ENCODE measurements around the gene MYO18A. TPM values are rescaled to one million over a fixed set of nuclear protein-coding genes. Genes with fewer than 3 reads are reported as not detected.

MYO18A gene
- total and polyA plus RNA-seq, 10 of the 15 experiments (the other 5 are each of a cell fraction or from before 2014, with no cell fraction given) = 2.9 to 66.0 (median 24.5) TPM

DNA sequence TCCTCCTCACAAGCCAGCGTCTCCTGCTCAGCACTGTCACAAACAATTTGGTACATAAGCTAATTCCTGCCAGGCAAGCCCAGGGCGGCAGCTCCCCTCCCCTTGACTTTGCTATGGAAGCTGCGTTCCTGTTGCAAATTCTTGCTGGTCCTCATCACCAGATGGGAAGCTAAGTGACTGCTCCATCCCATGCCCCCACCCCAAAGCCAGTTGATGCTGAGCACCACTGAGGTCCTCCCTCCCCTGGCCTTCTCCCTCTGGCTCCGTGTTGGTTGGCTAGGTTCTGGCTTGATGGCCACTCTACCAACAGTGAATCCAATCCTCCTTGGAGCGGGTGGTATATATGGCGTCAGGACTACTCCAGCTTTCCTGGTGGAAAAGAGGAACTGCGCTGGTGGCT, 102.9 kb downstream of the MYO18A start:
- Histone ChIP-seq H3K27ac (ENCODE audit: control insufficient read depth, insufficient read depth) (no peak overlapping the region), H3K9ac (ENCODE audit: control insufficient read depth, insufficient read depth, low read length) (no peak overlapping the region), H3K27me3 (replicated peaks in 1 of 2; ENCODE audit: control insufficient read depth in 2 of 2, insufficient read depth in 2 of 2, low read length in 1 of 2) (no peaks in the 10 kb centered on the region), H3K79me2 (ENCODE audit: control insufficient read depth, insufficient read depth, low read length) (no peaks in the 10 kb centered on the region), H3K4me1 (ENCODE audit: control insufficient read depth, insufficient read depth, low read length) (no peaks in the 10 kb centered on the region), H3K4me3 (no peak overlapping the region), H4K20me1 (ENCODE audit: control insufficient read depth, insufficient read depth) (no peaks in the 10 kb centered on the region), H3K4me2 (ENCODE audit: control insufficient read depth, insufficient read depth) (no peak overlapping the region), H3K36me3 (ENCODE audit: control insufficient read depth in 2 of 2, insufficient read depth in 2 of 2, low read length in 1 of 2) (peaks cover 3 to 5% of the 10 kb centered on the region in 2 experiments; a peak in 3 of 4 replicates), H2AFZ (ENCODE audit: control insufficient read depth, low read depth, low read length) (no peak overlapping the region), H3K9me3 (replicated peaks; ENCODE audit: control insufficient read depth, insufficient read depth, low read length) (no peaks in the 10 kb centered on the region)
- ATAC-seq = no peak
- no peak for DNase-seq (ENCODE audit: low read depth, low spot score)
- in situ Hi-C loops (cut with MboI) = no loop called here
- CTCF ChIA-PET = interaction anchor here (2.1 kb wide), 1 partner anchor 112 kb away, joined by 8 read pairs; no protein-coding TSS in a partner anchor
- FAIRE-seq = no peak
- SMC1A ChIA-PET (ENCODE audit: uncharacterized antibody, unreplicated experiment) = interaction anchor here (1.0 to 1.1 kb wide), 2 partner anchors 40 to 112 kb away, joined by 4 read pairs; no protein-coding TSS in a partner anchor
- RAD21 ChIA-PET (ENCODE audit: unreplicated experiment) = no interaction called here
- WGBS (ENCODE audit: insufficient coverage, insufficient replicate concordance, low lambda C conversion rate, missing lambda C conversion rate) = 99% methylated on average over 7 of the region's 7 CpGs
- intact Hi-C loops (cut with micrococcal nuclease; ENCODE audit: unreplicated experiment) = no loop called here
- POLR2A ChIA-PET = no interaction called here
- no TSS peak for BruUV-seq (replicated peaks)
- TF ChIP-seq, protein P1, sequence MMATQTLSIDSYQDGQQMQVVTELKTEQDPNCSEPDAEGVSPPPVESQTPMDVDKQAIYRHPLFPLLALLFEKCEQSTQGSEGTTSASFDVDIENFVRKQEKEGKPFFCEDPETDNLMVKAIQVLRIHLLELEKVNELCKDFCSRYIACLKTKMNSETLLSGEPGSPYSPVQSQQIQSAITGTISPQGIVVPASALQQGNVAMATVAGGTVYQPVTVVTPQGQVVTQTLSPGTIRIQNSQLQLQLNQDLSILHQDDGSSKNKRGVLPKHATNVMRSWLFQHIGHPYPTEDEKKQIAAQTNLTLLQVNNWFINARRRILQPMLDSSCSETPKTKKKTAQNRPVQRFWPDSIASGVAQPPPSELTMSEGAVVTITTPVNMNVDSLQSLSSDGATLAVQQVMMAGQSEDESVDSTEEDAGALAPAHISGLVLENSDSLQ (IDR thresholded peaks at IDR 0.05) = no peak
- no peak for TF ChIP-seq ZNF274 (IDR thresholded peaks at IDR 0.05; ENCODE audit: insufficient read depth, insufficient read length)
- no peak for TF ChIP-seq ZNF207 (IDR thresholded peaks at IDR 0.05; ENCODE audit: borderline replicate concordance)

DNA sequence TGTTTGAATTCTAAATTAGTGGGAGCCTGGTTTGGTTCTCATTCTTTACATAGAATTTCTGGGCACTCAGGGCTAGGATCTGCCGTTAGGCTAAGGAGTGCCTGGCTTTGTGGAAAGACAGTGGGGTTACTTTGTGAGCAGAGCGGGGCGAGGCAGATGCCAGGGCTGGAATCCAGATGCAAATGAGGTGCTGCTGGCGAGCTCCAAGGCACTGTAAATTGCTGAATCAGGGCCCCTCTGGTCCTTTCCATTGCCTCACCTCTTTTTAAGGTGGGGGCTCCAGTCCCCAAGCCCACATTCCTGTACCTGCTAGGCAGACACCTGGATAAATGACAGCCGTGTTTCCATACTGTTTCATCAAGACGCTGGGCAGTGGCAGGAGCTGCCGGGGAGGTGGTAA, 103.5 kb downstream of the MYO18A start:
- Histone ChIP-seq H3K36me3 (ENCODE audit: control insufficient read depth in 2 of 2, insufficient read depth in 2 of 2, low read length in 1 of 2) (peaks cover 3 to 5% of the 10 kb centered on the region in 2 experiments; a peak in 3 of 4 replicates), H2AFZ (ENCODE audit: control insufficient read depth, low read depth, low read length) (no peak overlapping the region), H3K4me3 (no peak overlapping the region), H3K9ac (ENCODE audit: control insufficient read depth, insufficient read depth, low read length) (no peak overlapping the region), H3K27me3 (replicated peaks in 1 of 2; ENCODE audit: control insufficient read depth in 2 of 2, insufficient read depth in 2 of 2, low read length in 1 of 2) (no peaks in the 10 kb centered on the region), H3K4me1 (ENCODE audit: control insufficient read depth, insufficient read depth, low read length) (no peaks in the 10 kb centered on the region), H3K9me3 (replicated peaks; ENCODE audit: control insufficient read depth, insufficient read depth, low read length) (no peaks in the 10 kb centered on the region), H3K79me2 (ENCODE audit: control insufficient read depth, insufficient read depth, low read length) (no peaks in the 10 kb centered on the region), H4K20me1 (ENCODE audit: control insufficient read depth, insufficient read depth) (no peaks in the 10 kb centered on the region), H3K4me2 (ENCODE audit: control insufficient read depth, insufficient read depth) (no peak overlapping the region), H3K27ac (ENCODE audit: control insufficient read depth, insufficient read depth) (no peak overlapping the region)
- intact Hi-C loops (cut with micrococcal nuclease; ENCODE audit: unreplicated experiment) = no loop called here
- no peak for TF ChIP-seq CHD1 (IDR thresholded peaks at IDR 0.05; ENCODE audit: low read depth, low read length)
- no peak for TF ChIP-seq FOS (IDR thresholded peaks at IDR 0.05; ENCODE audit: borderline replicate concordance, extremely low read depth, insufficient read length)
- no peak for TF ChIP-seq JUND (IDR thresholded peaks at IDR 0.05; ENCODE audit: low read depth, low read length)
- TF ChIP-seq NFYA (IDR thresholded peaks at IDR 0.05; ENCODE audit: borderline replicate concordance, low read depth, low read length) = no peak
- TF ChIP-seq LARP7 (IDR thresholded peaks at IDR 0.05) = no peak
- TF ChIP-seq EGR1 (IDR thresholded peaks at IDR 0.05; ENCODE audit: borderline replicate concordance in 1 of 2, low read depth in 2 of 2, low read length in 2 of 2) = no peak
- TF ChIP-seq PAX5 (IDR thresholded peaks at IDR 0.05; ENCODE audit: borderline replicate concordance, low read depth, low read length) = no peak
- TF ChIP-seq MEF2A (IDR thresholded peaks at IDR 0.05; ENCODE audit: insufficient read depth, low read depth, low read length) = no peak
- BruUV-seq (replicated peaks) = no TSS peak
- ChIA-PET CTCF (interaction anchor here (2.1 kb wide), 1 partner anchor 111 kb away, joined by 8 read pairs; no protein-coding TSS in a partner anchor), RAD21 (ENCODE audit: unreplicated experiment) (no interaction called here), SMC1A (ENCODE audit: uncharacterized antibody, unreplicated experiment) (interaction anchor here (1.0 to 1.1 kb wide), 2 partner anchors 40 to 111 kb away, joined by 4 read pairs; no protein-coding TSS in a partner anchor), POLR2A (no interaction called here)
- no peak for FAIRE-seq
- WGBS (ENCODE audit: insufficient coverage, insufficient replicate concordance, low lambda C conversion rate, missing lambda C conversion rate) = 92% methylated on average over 7 of the region's 7 CpGs
- DNase-seq (ENCODE audit: low read depth, low spot score) = no peak
- ATAC-seq = no peak
- in situ Hi-C loops (cut with MboI) = no loop called here

All from GM12878 (cell line).